Measurements from ENCODE around the gene RPL31.

RPL31 gene

GRCh38 chr2:101030866-101031554 lies 28.9 kb downstream of the RPL31 start:
- no peak overlapping the region for H3K4me3 Mint-ChIP-seq
- no peak overlapping the region for H3K27ac Mint-ChIP-seq
- no peak for TF ChIP-seq CTCF (IDR thresholded peaks at IDR 0.05)
- no peaks in the 10 kb centered on the region for H3K27me3 Mint-ChIP-seq (ENCODE audit: low read depth, poor library complexity)
- DNase-seq, result no peak
- H3K9me3 Mint-ChIP-seq, result peaks cover 13% of the 10 kb centered on the region
- H3K36me3 Mint-ChIP-seq (ENCODE audit: low read depth), result peaks cover 51% of the 10 kb centered on the region
- H3K4me1 Mint-ChIP-seq, result peaks cover 19% of the 10 kb centered on the region

- Mint-ChIP-seq H3K27ac (no peak overlapping the region), H3K4me3 (no peak overlapping the region), H3K27me3 (ENCODE audit: low read depth, poor library complexity) (no peaks in the 10 kb centered on the region), H3K4me1 (peaks cover 9% of the 10 kb centered on the region), H3K36me3 (ENCODE audit: low read depth) (peaks cover 51% of the 10 kb centered on the region), H3K9me3 (peaks cover 13% of the 10 kb centered on the region)
- TF ChIP-seq CTCF (IDR thresholded peaks at IDR 0.05), result no peak
- DNase-seq, result no peak
Measured at GRCh38 chr2:101032084-101032776, 30.1 kb downstream of the RPL31 start.

GRCh38 chr2:101036562-101036961 lies 34.5 kb downstream of the RPL31 start:
- Mint-ChIP-seq H3K4me1 (peaks cover 34% of the 10 kb centered on the region), H3K9me3 (no peaks in the 10 kb centered on the region), H3K27ac (no peak overlapping the region), H3K27me3 (ENCODE audit: low read depth, poor library complexity) (no peaks in the 10 kb centered on the region), H3K4me3 (no peak overlapping the region), H3K36me3 (ENCODE audit: low read depth) (peaks cover 48% of the 10 kb centered on the region)
- DNase-seq, result no peak
- TF ChIP-seq CTCF (IDR thresholded peaks at IDR 0.05), result peak; percentile 42

- H3K4me3 Mint-ChIP-seq, result no peak overlapping the region
- no peak for TF ChIP-seq CTCF (IDR thresholded peaks at IDR 0.05)
- no peaks in the 10 kb centered on the region for H3K27me3 Mint-ChIP-seq (ENCODE audit: low read depth, poor library complexity)
- no peaks in the 10 kb centered on the region for H3K9me3 Mint-ChIP-seq
- peak overlapping the region; percentile 64 for H3K27ac Mint-ChIP-seq
- peaks cover 29% of the 10 kb centered on the region for H3K4me1 Mint-ChIP-seq
- peaks cover 43% of the 10 kb centered on the region for H3K36me3 Mint-ChIP-seq (ENCODE audit: low read depth)
- no peak for DNase-seq
Measured at GRCh38 chr2:101037161-101037755, 35.2 kb downstream of the RPL31 start.

GRCh38 chr2:101038455-101039255 lies 36.6 kb downstream of the RPL31 start:
- Mint-ChIP-seq H3K27ac (peak overlapping the region; percentile 6), H3K36me3 (ENCODE audit: low read depth) (peaks cover 32% of the 10 kb centered on the region), H3K9me3 (no peaks in the 10 kb centered on the region), H3K4me1 (peaks cover 25% of the 10 kb centered on the region), H3K27me3 (ENCODE audit: low read depth, poor library complexity) (peaks cover 6% of the 10 kb centered on the region), H3K4me3 (peak overlapping the region; percentile 7)
- peak; percentile 29 for TF ChIP-seq CTCF (IDR thresholded peaks at IDR 0.05)
- DNase-seq, result no peak
